HEK293 (cell line): ENCODE measurements around the gene PTGIS.

Source experiments
- CTCF ChIA-PET: fragments of 350-600 bp; formaldehyde crosslinking; extraction: SDS; loops from one replicate; lab custom pipeline; 2021; ENCODE audit warnings: antibody characterized with exemption; lab: Yijun Ruan, JAX
- POLR2A ChIA-PET: fragments of 300-600 bp; formaldehyde crosslinking; extraction: SDS; loops from one replicate; lab custom pipeline; 2020; ENCODE audit warnings: antibody characterized with exemption, inconsistent platforms; lab: Yijun Ruan, JAX
- H3K27ac ChIP-seq: fragments of 200-500 bp; sonication (Bioruptor generic); 2 replicates; pipeline ENCODE4 v1.5.1; 2014; ENCODE audit warnings: low read depth, low read length, control low read depth, inconsistent platforms; ENCODE audit errors: extremely low read depth
- H3K36me3 ChIP-seq, 2 experiments: fragments of 200-500 bp in 1 of 2; sonication (Bioruptor generic) in 1 of 2; 1 replicate in 1 of 2; 2 replicates in 1 of 2; pipeline ENCODE4 v1.5.1; 2014 to 2017; ENCODE audit warnings: inconsistent platforms in 2 of 2, low read length in 2 of 2; ENCODE audit not compliant: control insufficient read depth in 2 of 2, insufficient read depth in 1 of 2
- H3K4me1 ChIP-seq: fragments of 200-500 bp; sonication (Bioruptor generic); 2 replicates; pipeline ENCODE4 v1.5.1; 2014; ENCODE audit warnings: mild to moderate bottlenecking, low read length, inconsistent platforms; ENCODE audit not compliant: control insufficient read depth, insufficient read depth
- H3K4me3 ChIP-seq: 2 replicates; pipeline ENCODE4 v1.5.1; 2011; ENCODE audit warnings: low read depth, mild to moderate bottlenecking, control low read depth, low read length, moderate library complexity
- H3K9me3 ChIP-seq: fragments of 200-500 bp; sonication (Bioruptor generic); 2 replicates; pipeline ENCODE4 v1.5.1; 2014; ENCODE audit warnings: low read depth, low read length, inconsistent platforms; ENCODE audit not compliant: control insufficient read depth, insufficient read depth
- AEBP2 ChIP-seq: fragments of 450-650 bp; formaldehyde crosslinking; IDR thresholded peaks from 2 replicates; pipeline ENCODE4 v1.5.1; 2016; ENCODE audit warnings: missing biosample characterization, missing genetic modification characterization, borderline replicate concordance
- EGR2 ChIP-seq: fragments of 450-650 bp; formaldehyde crosslinking; IDR thresholded peaks from 2 replicates; pipeline ENCODE4 v1.5.1; 2016; ENCODE audit warnings: low read depth, missing biosample characterization, missing genetic modification characterization
- GFI1B ChIP-seq: fragments of 450-650 bp; formaldehyde crosslinking; IDR thresholded peaks from 2 replicates; pipeline ENCODE4 v1.5.1; 2016; ENCODE audit warnings: missing biosample characterization, missing genetic modification characterization
- HOXD13 ChIP-seq: sonication (generic); formaldehyde crosslinking; IDR thresholded peaks from 2 replicates; pipeline ENCODE4 v1.8.0; 2022; ENCODE audit warnings: missing genetic modification reagents, borderline replicate concordance
- OSR2 ChIP-seq: fragments of 450-650 bp; formaldehyde crosslinking; IDR thresholded peaks from 2 replicates; pipeline ENCODE4 v1.5.1; 2016; ENCODE audit warnings: missing biosample characterization, missing genetic modification characterization
- YY2 ChIP-seq: fragments of 450-650 bp; formaldehyde crosslinking; IDR thresholded peaks from 2 replicates; pipeline ENCODE4 v1.5.1; 2016; ENCODE audit warnings: missing biosample characterization, missing genetic modification characterization
- ZBTB48 ChIP-seq: fragments of 450-650 bp; formaldehyde crosslinking; IDR thresholded peaks from 2 replicates; pipeline ENCODE4 v1.5.1; 2016; ENCODE audit warnings: missing biosample characterization, missing genetic modification characterization
- ZFHX2 ChIP-seq: fragments of 450-650 bp; formaldehyde crosslinking; conservative IDR thresholded peaks from 2 replicates; pipeline ENCODE4 v1.5.1; 2016; ENCODE audit warnings: missing biosample characterization, missing genetic modification characterization
- ZNF202 ChIP-seq: fragments of 450-650 bp; formaldehyde crosslinking; IDR thresholded peaks from 2 replicates; pipeline ENCODE4 v1.5.1; 2016; ENCODE audit warnings: missing biosample characterization, missing genetic modification characterization, borderline replicate concordance
- ZNF221 ChIP-seq: fragments of 450-650 bp; formaldehyde crosslinking; IDR thresholded peaks from 2 replicates; pipeline ENCODE4 v1.5.1; 2017; ENCODE audit warnings: missing biosample characterization, missing genetic modification characterization, borderline replicate concordance
- ZNF48 ChIP-seq: fragments of 450-650 bp; formaldehyde crosslinking; IDR thresholded peaks from 2 replicates; pipeline ENCODE4 v1.5.1; 2016; ENCODE audit warnings: missing biosample characterization, missing genetic modification characterization
- ZNF529 ChIP-seq: fragments of 450-650 bp; formaldehyde crosslinking; IDR thresholded peaks from 2 replicates; pipeline ENCODE4 v1.5.1; 2017; ENCODE audit warnings: missing genetic modification characterization, missing biosample characterization; ENCODE audit not compliant: insufficient replicate concordance
- ZNF571 ChIP-seq: fragments of 450-650 bp; formaldehyde crosslinking; IDR thresholded peaks from 2 replicates; pipeline ENCODE4 v1.5.0; 2017; ENCODE audit warnings: missing biosample characterization, missing genetic modification characterization
- ZNF580 ChIP-seq: fragments of 450-650 bp; formaldehyde crosslinking; IDR thresholded peaks from 2 replicates; pipeline ENCODE4 v1.5.1; 2016; ENCODE audit warnings: missing biosample characterization, missing genetic modification characterization
- ZNF610 ChIP-seq: fragments of 450-650 bp; formaldehyde crosslinking; IDR thresholded peaks from 2 replicates; pipeline ENCODE4 v1.5.1; 2016; ENCODE audit warnings: missing biosample characterization, missing genetic modification characterization, borderline replicate concordance
- ZNF623 ChIP-seq: fragments of 450-650 bp; formaldehyde crosslinking; IDR thresholded peaks from 2 replicates; pipeline ENCODE4 v1.5.1; 2016; ENCODE audit warnings: missing biosample characterization, missing genetic modification characterization
- ZNF785 ChIP-seq: fragments of 450-650 bp; formaldehyde crosslinking; IDR thresholded peaks from 2 replicates; pipeline ENCODE4 v1.5.1; 2016; ENCODE audit warnings: missing biosample characterization, missing genetic modification characterization
- ZNF837 ChIP-seq: fragments of 450-650 bp; formaldehyde crosslinking; IDR thresholded peaks from 2 replicates; pipeline ENCODE4 v1.5.1; 2016; ENCODE audit warnings: missing biosample characterization, missing genetic modification characterization
- TF ChIP-seq, protein P1 (sequence below): fragments of 450-650 bp; formaldehyde crosslinking; IDR thresholded peaks from 2 replicates; pipeline ENCODE4 v1.5.1; 2016; ENCODE audit warnings: missing biosample characterization, missing genetic modification characterization, borderline replicate concordance

Gene PTGIS

DNA sequence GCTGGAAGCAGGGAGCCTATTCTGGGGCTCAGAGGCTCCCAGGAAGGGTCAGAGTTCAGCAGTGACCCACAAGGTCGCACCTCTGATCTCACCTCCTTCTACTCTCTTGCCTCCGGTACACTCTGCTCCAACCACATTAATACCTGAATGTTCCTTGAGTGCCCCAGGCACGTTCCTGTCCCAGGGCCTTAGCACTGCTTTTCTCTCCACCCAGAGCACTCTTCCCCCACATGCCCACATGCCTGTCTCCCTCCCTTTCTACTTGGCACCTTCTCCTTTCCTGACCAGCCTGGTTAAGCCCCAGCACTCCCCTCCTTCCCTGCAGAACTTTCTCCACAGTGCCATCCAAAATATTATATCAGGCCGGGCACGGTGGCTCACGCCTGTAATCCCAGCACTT lies 98.9 kb downstream of the PTGIS start:
- POLR2A ChIA-PET = no interaction called here
- H3K4me3 ChIP-seq = no peak overlapping the region
- TF ChIP-seq ZNF610 (tag by site-specific recombination) (no peak), ZFHX2 (tag by site-specific recombination) (no peak), ZNF623 (tag by site-specific recombination) (peak; percentile 77), HOXD13 (CRISPR knock-in tag) (no peak)
- TF ChIP-seq, all 188 proteins: peak for 1
- CTCF ChIA-PET = no interaction called here
- Histone ChIP-seq H3K36me3 (no peaks in the 10 kb centered on the region), H3K4me1 (no peaks in the 10 kb centered on the region), H3K9me3 (no peaks in the 10 kb centered on the region), H3K27ac (no peak overlapping the region)

DNA sequence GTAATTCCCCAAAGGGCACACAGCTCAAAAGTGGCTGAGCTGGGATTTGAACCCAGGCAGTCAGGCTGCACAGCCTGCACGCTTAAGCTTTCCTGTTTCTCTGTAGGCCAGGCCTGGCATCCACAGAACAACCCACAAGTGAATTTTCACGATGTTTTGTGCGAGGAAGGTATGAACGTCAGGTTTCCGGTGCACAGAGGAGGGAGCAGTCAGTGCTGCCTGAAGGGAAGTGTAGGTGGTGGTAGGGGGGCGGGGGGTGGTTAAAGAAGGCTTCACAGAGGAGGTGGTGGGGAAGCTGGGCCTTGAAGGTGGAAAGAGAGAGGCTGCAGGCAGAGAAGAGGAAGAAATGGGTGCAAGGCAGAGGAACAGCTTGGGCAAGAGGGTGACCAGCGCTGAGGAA lies 99.5 kb downstream of the PTGIS start:
- Histone ChIP-seq H3K36me3 (no peaks in the 10 kb centered on the region), H3K9me3 (no peaks in the 10 kb centered on the region), H3K4me3 (no peak overlapping the region), H3K27ac (no peak overlapping the region), H3K4me1 (no peaks in the 10 kb centered on the region)
- TF ChIP-seq EGR2 (tag by site-specific recombination) (peak; percentile 46; the same call in 1 of the 2 replicates), ZNF580 (tag by site-specific recombination) (no peak)
- CTCF ChIA-PET = interaction anchor here (0.7 kb wide), 1 partner anchor 40 kb away, joined by 3 read pairs; no protein-coding TSS in a partner anchor
- POLR2A ChIA-PET = no interaction called here

DNA sequence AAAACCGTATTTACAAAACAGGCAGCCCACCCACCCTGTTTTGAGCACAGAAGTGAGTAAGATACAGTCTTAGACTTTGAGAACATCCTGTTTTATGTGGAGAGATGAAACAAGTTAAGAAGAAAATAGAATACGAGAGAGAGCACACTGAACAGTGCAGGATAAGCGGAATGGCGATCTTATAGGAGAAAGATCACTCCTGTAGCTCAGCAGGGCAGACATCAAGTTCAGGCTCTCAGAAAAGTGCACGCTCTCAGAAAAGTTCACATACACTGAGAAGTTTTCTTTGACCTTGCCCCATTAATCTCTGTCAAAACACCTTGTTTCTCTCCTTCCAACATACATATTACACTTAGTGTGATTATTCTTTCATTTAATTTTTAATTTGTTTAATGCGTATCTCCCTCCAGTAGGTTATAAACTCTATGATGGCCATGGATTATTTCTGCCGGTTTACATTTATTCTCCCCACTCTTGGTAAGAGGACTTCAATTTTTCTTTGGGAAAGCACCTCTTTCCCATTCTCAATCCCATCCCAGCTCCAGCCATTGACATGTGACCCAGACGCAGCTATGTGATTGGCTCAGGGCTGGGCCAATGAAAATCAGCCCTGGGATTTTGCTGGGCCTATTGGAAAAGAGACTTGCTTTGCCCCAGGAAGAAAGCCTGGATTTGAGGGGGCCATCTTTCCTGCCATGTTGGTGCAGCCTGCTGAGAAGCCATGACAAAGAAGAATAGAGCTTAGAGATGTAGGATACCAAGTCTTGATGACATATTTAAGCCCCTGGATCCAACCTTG lies 101.6 kb downstream of the PTGIS start:
- Histone ChIP-seq H3K27ac (no peak overlapping the region), H3K4me3 (no peak overlapping the region), H3K4me1 (no peaks in the 10 kb centered on the region), H3K36me3 (no peaks in the 10 kb centered on the region), H3K9me3 (no peaks in the 10 kb centered on the region)
- POLR2A ChIA-PET = interaction anchor here (0.8 kb wide), 1 partner anchor 10 kb away, joined by 3 read pairs; no protein-coding TSS in a partner anchor
- CTCF ChIA-PET = interaction anchor here (1.0 to 1.4 kb wide), 3 partner anchors 15 to 82 kb away, joined by 3 to 4 read pairs (median 4); no protein-coding TSS in a partner anchor
- TF ChIP-seq OSR2 (tag by site-specific recombination) = no peak
- TF ChIP-seq YY2 (tag by site-specific recombination) = peak; percentile 43; the same call in 1 of the 2 replicates

- ChIA-PET POLR2A (no interaction called here), CTCF (interaction anchor here (1.0 kb wide), 1 partner anchor 77 kb away, joined by 7 read pairs; no protein-coding TSS in a partner anchor)
- no peak overlapping the region for H3K27ac ChIP-seq
- no peaks in the 10 kb centered on the region for H3K4me1 ChIP-seq
- H3K36me3 ChIP-seq = no peaks in the 10 kb centered on the region
- no peak overlapping the region for H3K4me3 ChIP-seq
- H3K9me3 ChIP-seq = no peaks in the 10 kb centered on the region
- TF ChIP-seq ZNF785 (no peak), ZNF571 (tag by site-specific recombination) (no peak), ZNF202 (tag by site-specific recombination) (no peak), ZNF221 (tag by site-specific recombination) (no peak), GFI1B (no peak), ZBTB48 (no peak), ZNF837 (tag by site-specific recombination) (no peak), ZNF529 (tag by site-specific recombination) (no peak), ZNF48 (tag by site-specific recombination) (no peak), AEBP2 (tag by site-specific recombination) (no peak)
- TF ChIP-seq, protein P1, sequence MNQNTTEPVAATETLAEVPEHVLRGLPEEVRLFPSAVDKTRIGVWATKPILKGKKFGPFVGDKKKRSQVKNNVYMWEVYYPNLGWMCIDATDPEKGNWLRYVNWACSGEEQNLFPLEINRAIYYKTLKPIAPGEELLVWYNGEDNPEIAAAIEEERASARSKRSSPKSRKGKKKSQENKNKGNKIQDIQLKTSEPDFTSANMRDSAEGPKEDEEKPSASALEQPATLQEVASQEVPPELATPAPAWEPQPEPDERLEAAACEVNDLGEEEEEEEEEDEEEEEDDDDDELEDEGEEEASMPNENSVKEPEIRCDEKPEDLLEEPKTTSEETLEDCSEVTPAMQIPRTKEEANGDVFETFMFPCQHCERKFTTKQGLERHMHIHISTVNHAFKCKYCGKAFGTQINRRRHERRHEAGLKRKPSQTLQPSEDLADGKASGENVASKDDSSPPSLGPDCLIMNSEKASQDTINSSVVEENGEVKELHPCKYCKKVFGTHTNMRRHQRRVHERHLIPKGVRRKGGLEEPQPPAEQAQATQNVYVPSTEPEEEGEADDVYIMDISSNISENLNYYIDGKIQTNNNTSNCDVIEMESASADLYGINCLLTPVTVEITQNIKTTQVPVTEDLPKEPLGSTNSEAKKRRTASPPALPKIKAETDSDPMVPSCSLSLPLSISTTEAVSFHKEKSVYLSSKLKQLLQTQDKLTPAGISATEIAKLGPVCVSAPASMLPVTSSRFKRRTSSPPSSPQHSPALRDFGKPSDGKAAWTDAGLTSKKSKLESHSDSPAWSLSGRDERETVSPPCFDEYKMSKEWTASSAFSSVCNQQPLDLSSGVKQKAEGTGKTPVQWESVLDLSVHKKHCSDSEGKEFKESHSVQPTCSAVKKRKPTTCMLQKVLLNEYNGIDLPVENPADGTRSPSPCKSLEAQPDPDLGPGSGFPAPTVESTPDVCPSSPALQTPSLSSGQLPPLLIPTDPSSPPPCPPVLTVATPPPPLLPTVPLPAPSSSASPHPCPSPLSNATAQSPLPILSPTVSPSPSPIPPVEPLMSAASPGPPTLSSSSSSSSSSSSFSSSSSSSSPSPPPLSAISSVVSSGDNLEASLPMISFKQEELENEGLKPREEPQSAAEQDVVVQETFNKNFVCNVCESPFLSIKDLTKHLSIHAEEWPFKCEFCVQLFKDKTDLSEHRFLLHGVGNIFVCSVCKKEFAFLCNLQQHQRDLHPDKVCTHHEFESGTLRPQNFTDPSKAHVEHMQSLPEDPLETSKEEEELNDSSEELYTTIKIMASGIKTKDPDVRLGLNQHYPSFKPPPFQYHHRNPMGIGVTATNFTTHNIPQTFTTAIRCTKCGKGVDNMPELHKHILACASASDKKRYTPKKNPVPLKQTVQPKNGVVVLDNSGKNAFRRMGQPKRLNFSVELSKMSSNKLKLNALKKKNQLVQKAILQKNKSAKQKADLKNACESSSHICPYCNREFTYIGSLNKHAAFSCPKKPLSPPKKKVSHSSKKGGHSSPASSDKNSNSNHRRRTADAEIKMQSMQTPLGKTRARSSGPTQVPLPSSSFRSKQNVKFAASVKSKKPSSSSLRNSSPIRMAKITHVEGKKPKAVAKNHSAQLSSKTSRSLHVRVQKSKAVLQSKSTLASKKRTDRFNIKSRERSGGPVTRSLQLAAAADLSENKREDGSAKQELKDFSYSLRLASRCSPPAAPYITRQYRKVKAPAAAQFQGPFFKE (tag by site-specific recombination) = no peak
Measured at GRCh38 chr20:49464556-49464955, 103.4 kb downstream of the PTGIS start.
